Stimulated activated CD4-positive, alpha-beta T cell treated with anti-CD3 and anti-CD28 coated beads, TNF-alpha, amount 100 ng/mL, for 24 hours (primary cell): ENCODE measurements around the gene STXBP5L.
"Not testable (repeated sequence)": the region's sequence is repeated elsewhere in the genome, so short reads cannot be mapped to it uniquely, and the experiment has no call there.

Experiments
- DNase-seq, 3 experiments: peaks; one replicate each; pipeline ENCODE4 v3.0.0-alpha.2; 2020; ENCODE audit warnings: low read depth in 3 of 3

STXBP5L gene

DNA sequence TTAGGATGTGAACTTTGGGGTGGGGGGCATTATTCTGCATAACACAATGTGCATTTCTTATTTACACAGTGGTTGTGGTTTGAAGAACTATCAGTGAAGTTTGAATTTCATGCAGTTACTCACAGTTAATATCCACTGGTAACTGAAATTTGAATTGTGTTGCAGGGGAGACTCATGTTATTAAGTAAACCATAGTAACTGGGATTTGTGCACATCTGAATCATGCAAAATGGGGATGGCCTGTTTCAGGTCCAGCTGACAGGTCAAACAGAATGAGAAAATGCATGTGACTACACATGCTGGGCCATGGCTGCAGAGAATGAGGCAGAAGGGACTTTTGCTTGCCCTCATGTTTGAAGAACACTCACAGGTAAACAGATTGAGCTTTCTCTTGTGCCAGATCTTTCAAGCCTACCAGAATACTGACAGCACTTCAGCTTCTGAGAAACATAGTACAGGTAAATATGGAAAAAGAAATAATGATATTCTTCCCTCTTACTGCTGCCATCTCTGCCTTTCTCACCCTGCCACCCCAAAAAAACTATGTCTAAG lies 522.7 kb downstream of the STXBP5L start:
- no peak for DNase-seq

GRCh38 chr3:121431726-121432517 lies 523.9 kb downstream of the STXBP5L start:
- DNase-seq = peak; percentile 10 to 27 (median 12)

GRCh38 chr3:121436074-121436473 lies 528.1 kb downstream of the STXBP5L start:
- no peak for DNase-seq

DNA sequence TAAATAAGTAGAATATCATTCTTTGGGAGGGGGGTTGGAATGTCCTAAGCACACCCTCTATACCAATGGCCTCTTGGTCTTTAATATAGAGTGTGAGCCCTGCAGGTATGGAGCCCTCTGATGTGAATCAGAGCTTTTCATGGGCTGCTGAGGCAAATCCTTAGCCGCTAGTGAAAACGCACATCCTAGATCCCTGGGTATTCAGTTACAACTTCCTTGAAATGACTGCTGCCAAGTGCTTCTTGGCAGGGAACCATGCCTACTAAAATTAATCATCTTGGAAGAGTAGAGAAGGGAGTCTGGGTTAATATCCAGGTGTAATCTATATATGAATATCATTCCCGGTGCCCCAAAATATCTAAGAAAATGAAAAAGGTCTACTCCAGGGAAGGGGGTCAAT lies 528.6 kb downstream of the STXBP5L start:
- no peak for DNase-seq

DNA sequence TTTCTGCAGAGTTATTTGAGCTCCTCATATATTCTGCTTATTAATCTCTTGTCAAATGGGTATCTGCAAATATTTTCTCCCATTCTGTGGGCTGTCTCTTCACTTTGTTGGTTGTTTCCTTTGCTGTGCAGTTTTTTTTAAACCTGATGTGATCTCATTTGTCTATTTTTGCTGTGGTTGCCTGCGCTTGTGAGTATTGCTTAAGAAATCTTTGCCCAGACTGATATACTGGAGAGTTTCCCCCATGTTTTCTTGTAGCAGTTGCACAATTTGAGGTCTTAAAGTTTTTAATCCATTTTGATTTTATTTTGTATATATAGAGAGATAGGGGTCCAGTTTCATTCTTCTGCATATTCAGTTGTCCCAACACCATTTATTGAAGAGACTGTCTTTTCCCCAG lies 535.5 kb downstream of the STXBP5L start:
- no peak for DNase-seq

GRCh38 chr3:121451752-121452151 lies 543.7 kb downstream of the STXBP5L start:
- not testable (repeated sequence) for DNase-seq

GRCh38 chr3:121462565-121462964 lies 554.6 kb downstream of the STXBP5L start:
- no peak for DNase-seq

- no peak for DNase-seq
Measured at GRCh38 chr3:121463745-121464144, 555.7 kb downstream of the STXBP5L start.

DNA sequence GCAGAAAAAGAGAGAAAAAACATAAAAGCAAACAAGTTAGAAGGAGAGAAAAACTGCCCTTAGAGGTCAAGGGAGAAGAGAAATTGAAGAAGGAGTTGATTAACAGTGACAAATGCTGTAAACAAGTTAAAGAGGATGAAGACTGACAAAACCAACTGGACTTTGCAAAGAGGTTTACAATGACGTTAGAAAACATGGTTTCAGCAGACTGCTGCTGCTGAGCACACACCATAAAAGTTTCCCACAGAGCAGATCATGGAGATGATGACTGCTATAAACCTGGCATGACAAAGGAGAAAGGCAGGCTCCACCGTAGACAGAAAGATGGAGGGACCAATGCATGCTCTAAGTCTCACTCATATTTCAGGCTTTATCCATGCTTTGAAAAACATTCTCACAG lies 559.1 kb downstream of the STXBP5L start:
- DNase-seq = no peak

DNA sequence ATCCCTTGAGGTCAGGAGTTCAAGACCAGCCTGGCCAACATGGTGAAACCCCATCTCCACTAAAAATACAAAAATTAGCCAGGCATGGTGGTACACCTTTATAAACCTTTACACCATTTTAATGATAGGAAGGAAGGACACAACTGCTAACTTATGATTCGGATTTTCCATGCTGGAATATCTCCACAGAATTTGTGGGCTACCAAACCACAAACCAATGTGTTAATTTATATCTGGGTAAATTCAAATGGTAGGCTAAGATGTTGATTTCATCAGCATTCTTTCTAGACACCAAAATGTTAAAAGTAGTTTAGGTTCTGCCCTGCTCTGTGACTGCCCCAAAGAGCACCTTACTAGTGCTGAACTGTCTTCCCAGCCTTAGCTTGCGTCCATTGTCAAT lies 565.0 kb downstream of the STXBP5L start:
- DNase-seq = no peak
